Measurements from ENCODE around the gene ABHD14A. TPM values are rescaled to one million over a fixed set of nuclear protein-coding genes. Genes with fewer than 3 reads are reported as not detected.

Gene ABHD14A
- total RNA-seq, 1 donor from 2014 or later, result 11.8 TPM

DNA sequence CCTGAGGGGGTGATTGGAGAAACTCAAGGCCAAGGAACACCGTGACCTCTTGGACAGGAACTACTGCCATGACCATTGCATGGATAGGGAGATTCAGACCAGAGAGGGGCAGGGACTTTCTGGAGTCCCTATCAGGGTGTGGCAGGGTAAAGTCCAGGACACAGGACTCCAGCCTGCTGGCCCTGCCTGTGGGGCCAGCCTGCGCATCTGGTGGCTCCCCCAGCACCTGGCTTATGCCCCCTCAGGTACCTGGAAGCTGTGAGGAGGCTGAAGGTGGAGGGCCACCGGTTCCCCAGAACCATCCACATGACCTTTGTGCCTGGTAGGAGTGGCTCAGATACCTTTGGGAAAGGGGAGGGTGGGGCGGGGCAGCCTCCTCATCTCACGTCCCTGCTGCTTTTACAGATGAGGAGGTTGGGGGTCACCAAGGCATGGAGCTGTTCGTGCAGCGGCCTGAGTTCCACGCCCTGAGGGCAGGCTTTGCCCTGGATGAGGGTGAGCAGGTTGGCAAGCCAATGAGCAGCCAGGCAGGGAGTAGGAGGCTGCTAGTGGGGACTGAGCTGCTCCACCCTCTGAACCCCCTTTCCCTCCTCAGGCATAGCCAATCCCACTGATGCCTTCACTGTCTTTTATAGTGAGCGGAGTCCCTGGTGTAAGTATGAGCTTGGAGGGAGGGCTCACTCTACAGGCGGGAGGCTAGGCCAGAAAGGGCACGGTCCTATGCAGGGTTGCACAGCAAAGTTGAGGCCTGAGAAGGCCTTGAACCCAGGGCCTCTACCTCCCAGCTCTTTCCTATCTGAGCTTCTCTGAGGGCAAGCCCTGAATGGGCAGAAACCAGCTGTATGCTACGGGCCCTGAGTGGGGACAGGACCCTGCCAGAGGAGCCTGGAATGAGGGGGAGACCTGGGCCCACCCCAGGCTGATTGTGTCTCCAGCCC lies 11.4 kb downstream of the ABHD14A start:
- H4K20me1 ChIP-seq (ENCODE audit: insufficient read depth, low read length), result peaks cover under 1% of the 10 kb centered on the region

DNA sequence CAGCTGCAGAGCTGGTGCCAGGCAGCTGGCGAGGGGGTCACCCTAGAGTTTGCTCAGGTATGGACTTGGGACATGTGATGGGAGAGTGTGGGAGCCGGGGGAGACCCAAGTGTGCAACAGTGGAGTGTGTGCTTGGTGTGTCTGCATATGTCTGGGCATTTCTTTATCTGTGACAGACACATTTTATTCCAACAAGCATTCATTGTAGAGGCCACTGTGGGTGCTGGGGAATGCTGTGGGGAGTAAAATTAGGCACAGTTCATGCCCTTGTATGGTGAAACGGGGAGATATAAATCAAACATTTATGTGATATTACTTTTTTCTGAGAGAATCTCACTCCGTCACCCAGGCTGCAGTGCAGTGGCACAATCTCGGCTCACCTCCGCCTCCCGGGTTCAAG lies 12.7 kb downstream of the ABHD14A start:
- Mint-ChIP-seq H3K27ac (ENCODE audit: unreplicated experiment) (no peak overlapping the region), H3K4me3 (ENCODE audit: unreplicated experiment) (no peak overlapping the region), H3K27me3 (ENCODE audit: low read depth, unreplicated experiment) (no peaks in the 10 kb centered on the region), H3K9me3 (ENCODE audit: unreplicated experiment) (no peaks in the 10 kb centered on the region), H3K36me3 (ENCODE audit: low read depth, unreplicated experiment) (peaks cover 6% of the 10 kb centered on the region), H3K4me1 (ENCODE audit: low read depth, unreplicated experiment) (peaks cover 4% of the 10 kb centered on the region)
- FAIRE-seq (no peak), DNase-seq (ENCODE audit: low read depth) (no peak)
- Histone ChIP-seq H3K36me3 (ENCODE audit: insufficient read depth, low read length) (peaks cover 3% of the 10 kb centered on the region), H3K9me3 (ENCODE audit: insufficient read depth, low read depth, low read length) (no peaks in the 10 kb centered on the region), H3K27me3 (ENCODE audit: insufficient read depth, low read length) (no peaks in the 10 kb centered on the region), H3K4me1 (ENCODE audit: insufficient read depth, low read length) (peaks cover 15% of the 10 kb centered on the region), H4K20me1 (ENCODE audit: insufficient read depth, low read length) (peaks cover 9% of the 10 kb centered on the region), H3K4me3 (ENCODE audit: insufficient read depth, low read depth, low read length) (no peak overlapping the region), H3K27ac (ENCODE audit: low read depth, low read length) (no peak overlapping the region), H3K9ac (ENCODE audit: low read length) (no peak overlapping the region), H3K4me2 (ENCODE audit: low read length) (no peak overlapping the region), H3K79me2 (ENCODE audit: insufficient read depth, low read length) (peaks cover 19% of the 10 kb centered on the region), H2AFZ (ENCODE audit: low read depth, low read length) (no peak overlapping the region)
- no peak for TF ChIP-seq EZH2 (IDR thresholded peaks at IDR 0.05; ENCODE audit: insufficient read depth, low read length)
- TF ChIP-seq, protein P1, sequence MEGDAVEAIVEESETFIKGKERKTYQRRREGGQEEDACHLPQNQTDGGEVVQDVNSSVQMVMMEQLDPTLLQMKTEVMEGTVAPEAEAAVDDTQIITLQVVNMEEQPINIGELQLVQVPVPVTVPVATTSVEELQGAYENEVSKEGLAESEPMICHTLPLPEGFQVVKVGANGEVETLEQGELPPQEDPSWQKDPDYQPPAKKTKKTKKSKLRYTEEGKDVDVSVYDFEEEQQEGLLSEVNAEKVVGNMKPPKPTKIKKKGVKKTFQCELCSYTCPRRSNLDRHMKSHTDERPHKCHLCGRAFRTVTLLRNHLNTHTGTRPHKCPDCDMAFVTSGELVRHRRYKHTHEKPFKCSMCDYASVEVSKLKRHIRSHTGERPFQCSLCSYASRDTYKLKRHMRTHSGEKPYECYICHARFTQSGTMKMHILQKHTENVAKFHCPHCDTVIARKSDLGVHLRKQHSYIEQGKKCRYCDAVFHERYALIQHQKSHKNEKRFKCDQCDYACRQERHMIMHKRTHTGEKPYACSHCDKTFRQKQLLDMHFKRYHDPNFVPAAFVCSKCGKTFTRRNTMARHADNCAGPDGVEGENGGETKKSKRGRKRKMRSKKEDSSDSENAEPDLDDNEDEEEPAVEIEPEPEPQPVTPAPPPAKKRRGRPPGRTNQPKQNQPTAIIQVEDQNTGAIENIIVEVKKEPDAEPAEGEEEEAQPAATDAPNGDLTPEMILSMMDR (IDR thresholded peaks at IDR 0.05; ENCODE audit: insufficient read depth, low read depth, low read length), result no peak

More for the DNA sequence above, 11.4 kb downstream of the ABHD14A start:
- Histone ChIP-seq H3K4me2 (ENCODE audit: low read length) (no peak overlapping the region), H3K4me1 (ENCODE audit: insufficient read depth, low read length) (peaks cover 15% of the 10 kb centered on the region), H3K4me3 (ENCODE audit: insufficient read depth, low read depth, low read length) (no peak overlapping the region), H2AFZ (ENCODE audit: low read depth, low read length) (no peak overlapping the region), H3K36me3 (ENCODE audit: insufficient read depth, low read length) (no peaks in the 10 kb centered on the region), H3K9me3 (ENCODE audit: insufficient read depth, low read depth, low read length) (no peaks in the 10 kb centered on the region), H3K27ac (ENCODE audit: low read depth, low read length) (no peak overlapping the region), H3K79me2 (ENCODE audit: insufficient read depth, low read length) (peaks cover 9% of the 10 kb centered on the region), H3K27me3 (ENCODE audit: insufficient read depth, low read length) (no peaks in the 10 kb centered on the region), H3K9ac (ENCODE audit: low read length) (no peak overlapping the region)
- Mint-ChIP-seq H3K9me3 (ENCODE audit: unreplicated experiment) (no peaks in the 10 kb centered on the region), H3K27ac (ENCODE audit: unreplicated experiment) (peak overlapping the region; percentile 12), H3K36me3 (ENCODE audit: low read depth, unreplicated experiment) (peaks cover 3% of the 10 kb centered on the region), H3K4me3 (ENCODE audit: unreplicated experiment) (no peak overlapping the region), H3K27me3 (ENCODE audit: low read depth, unreplicated experiment) (no peaks in the 10 kb centered on the region), H3K4me1 (ENCODE audit: low read depth, unreplicated experiment) (peaks cover 6% of the 10 kb centered on the region)
- FAIRE-seq (no peak), DNase-seq (ENCODE audit: low read depth) (no peak)
- TF ChIP-seq EZH2 (IDR thresholded peaks at IDR 0.05; ENCODE audit: insufficient read depth, low read length), result no peak
- TF ChIP-seq, protein P1 (IDR thresholded peaks at IDR 0.05; ENCODE audit: insufficient read depth, low read depth, low read length), result no peak

All from astrocyte (in vitro differentiated cells and primary cell).